A172 (cell line): ENCODE results near the gene DZIP3. TPM values are rescaled to one million over a fixed set of nuclear protein-coding genes. Genes with fewer than 3 reads are reported as not detected.
A peak's percentile ranks its signal among the peaks of the same experiment; 100 is the strongest.

Experiments
- DNase-seq: peaks from one replicate; pipeline ENCODE4 v3.0.0-alpha.2; 2015; ENCODE audit warnings: low spot score
- total RNA-seq: library from RNA; depleted of rRNA; stranded (reverse); fragments of >200 nt; shearing (Covaris generic); gene quantifications from 2 replicates; pipeline ENCODE4 v1.2.3, GENCODE V29; 2014; rRNA removed

Gene DZIP3
- 19.4 and 19.8 TPM in 2 replicates for total RNA-seq

GRCh38 chr3:108589081-108589997, at the start of gene DZIP3, which contains the start of gene CIP2A:
Gene DZIP3, plus strand, starts transcription at chr3:108589722. Its CDS starts 15,685 bp downstream, at chr3:108605407.
Gene CIP2A, minus strand, starts transcription at chr3:108589438. Its CDS starts 63 bp downstream, at chr3:108589375.
- peak; percentile 93 for DNase-seq

GRCh38 chr3:108546247-108546646, 43.3 kb upstream of the DZIP3 start:
- no peak for DNase-seq

GRCh38 chr3:108546692-108547091, 42.8 kb upstream of the DZIP3 start:
- DNase-seq, result no peak

- no peak for DNase-seq
These were observed 41.2 kb upstream of the DZIP3 start for GRCh38 chr3:108548304-108548703.

GRCh38 chr3:108548886-108549285, 40.6 kb upstream of the DZIP3 start:
- no peak for DNase-seq

- DNase-seq, result peak; percentile 47
These were observed 37.0 kb upstream of the DZIP3 start for GRCh38 chr3:108552267-108553159.

GRCh38 chr3:108554229-108554628, 35.3 kb upstream of the DZIP3 start:
- DNase-seq, result no peak

- no peak for DNase-seq
These were observed 34.5 kb upstream of the DZIP3 start for GRCh38 chr3:108554913-108555571.

- no peak for DNase-seq
These were observed 33.4 kb upstream of the DZIP3 start for GRCh38 chr3:108555966-108556581.

GRCh38 chr3:108562565-108562964, 27.0 kb upstream of the DZIP3 start:
- DNase-seq, result no peak

GRCh38 chr3:108564564-108564963, 25.0 kb upstream of the DZIP3 start:
- no peak for DNase-seq

GRCh38 chr3:108565506-108565905, 24.0 kb upstream of the DZIP3 start:
- no peak for DNase-seq

- DNase-seq, result no peak
These were observed 22.9 kb upstream of the DZIP3 start for GRCh38 chr3:108566599-108566998.

- no peak for DNase-seq
These were observed 20.2 kb upstream of the DZIP3 start for GRCh38 chr3:108569336-108569735.

- no peak for DNase-seq
These were observed 11.5 kb upstream of the DZIP3 start for GRCh38 chr3:108578064-108578463.

GRCh38 chr3:108588601-108589000, 921 bp upstream of the DZIP3 start:
- DNase-seq, result no peak

GRCh38 chr3:108589998-108590323, 439 bp downstream of the DZIP3 start:
- DNase-seq, result no peak

- peak; percentile 11 for DNase-seq
These were observed 938 bp downstream of the DZIP3 start for GRCh38 chr3:108590460-108590859.

GRCh38 chr3:108595321-108595720, 5.8 kb downstream of the DZIP3 start:
- DNase-seq, result no peak

GRCh38 chr3:108598375-108598774, 8.9 kb downstream of the DZIP3 start:
- no peak for DNase-seq

- no peak for DNase-seq
These were observed 10.3 kb downstream of the DZIP3 start for GRCh38 chr3:108599677-108600409.
